VCaP (cell line): ENCODE data around the gene GLRA1.

Source experiments
- H3K27ac ChIP-seq: fragments of 450-650 bp; 2 replicates; pipeline ENCODE4 v1.5.1; 2017
- TF ChIP-seq, protein P1 (sequence below): fragments of 450-650 bp; conservative IDR thresholded peaks from 2 replicates; pipeline ENCODE4 v1.5.1; 2017; ENCODE audit warnings: mild to moderate bottlenecking, moderate library complexity

Gene GLRA1

DNA sequence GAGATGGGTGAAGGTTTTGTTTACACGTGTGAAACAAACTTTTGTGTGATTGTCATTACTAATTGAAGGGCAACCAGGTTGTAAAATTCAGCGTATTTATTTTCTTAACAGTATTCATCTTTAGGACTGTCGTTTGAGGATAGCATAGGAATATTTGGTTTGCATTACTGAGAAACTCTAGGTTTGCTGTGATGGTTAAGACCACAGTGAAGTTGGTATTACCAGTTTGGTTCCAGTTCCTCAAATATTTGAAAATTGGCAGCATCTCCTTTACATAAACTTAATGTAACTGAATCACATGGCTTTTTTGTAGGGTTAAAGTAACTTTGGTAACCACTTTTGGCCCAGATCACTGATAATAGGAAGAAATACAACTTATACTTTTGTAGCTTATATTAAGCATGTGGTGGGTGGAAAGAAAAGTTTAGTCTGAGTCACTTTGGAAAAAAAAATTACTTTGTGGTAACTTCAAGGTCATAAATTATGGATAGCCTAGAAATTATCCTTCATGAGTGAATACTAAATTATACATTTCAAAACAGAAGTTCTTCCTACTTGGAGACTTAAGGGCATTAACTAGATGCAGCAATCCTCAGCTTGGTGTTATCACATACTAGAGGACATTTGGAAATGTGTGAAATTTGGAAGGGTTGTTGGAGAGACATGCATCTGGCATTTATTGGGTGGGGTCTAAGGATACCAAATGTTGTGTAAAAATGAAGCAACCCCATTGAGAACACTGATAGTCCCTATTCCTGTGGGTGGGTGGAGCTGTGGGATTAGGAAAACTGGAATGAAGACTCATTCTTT lies 119.0 kb downstream of the GLRA1 start:
- TF ChIP-seq, protein P1, sequence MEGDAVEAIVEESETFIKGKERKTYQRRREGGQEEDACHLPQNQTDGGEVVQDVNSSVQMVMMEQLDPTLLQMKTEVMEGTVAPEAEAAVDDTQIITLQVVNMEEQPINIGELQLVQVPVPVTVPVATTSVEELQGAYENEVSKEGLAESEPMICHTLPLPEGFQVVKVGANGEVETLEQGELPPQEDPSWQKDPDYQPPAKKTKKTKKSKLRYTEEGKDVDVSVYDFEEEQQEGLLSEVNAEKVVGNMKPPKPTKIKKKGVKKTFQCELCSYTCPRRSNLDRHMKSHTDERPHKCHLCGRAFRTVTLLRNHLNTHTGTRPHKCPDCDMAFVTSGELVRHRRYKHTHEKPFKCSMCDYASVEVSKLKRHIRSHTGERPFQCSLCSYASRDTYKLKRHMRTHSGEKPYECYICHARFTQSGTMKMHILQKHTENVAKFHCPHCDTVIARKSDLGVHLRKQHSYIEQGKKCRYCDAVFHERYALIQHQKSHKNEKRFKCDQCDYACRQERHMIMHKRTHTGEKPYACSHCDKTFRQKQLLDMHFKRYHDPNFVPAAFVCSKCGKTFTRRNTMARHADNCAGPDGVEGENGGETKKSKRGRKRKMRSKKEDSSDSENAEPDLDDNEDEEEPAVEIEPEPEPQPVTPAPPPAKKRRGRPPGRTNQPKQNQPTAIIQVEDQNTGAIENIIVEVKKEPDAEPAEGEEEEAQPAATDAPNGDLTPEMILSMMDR, result no peak
- no peak overlapping the region for H3K27ac ChIP-seq

- TF ChIP-seq, protein P1, result no peak
- H3K27ac ChIP-seq, result no peak overlapping the region
These were observed 124.1 kb downstream of the GLRA1 start for GRCh38 chr5:151800532-151800931.

DNA sequence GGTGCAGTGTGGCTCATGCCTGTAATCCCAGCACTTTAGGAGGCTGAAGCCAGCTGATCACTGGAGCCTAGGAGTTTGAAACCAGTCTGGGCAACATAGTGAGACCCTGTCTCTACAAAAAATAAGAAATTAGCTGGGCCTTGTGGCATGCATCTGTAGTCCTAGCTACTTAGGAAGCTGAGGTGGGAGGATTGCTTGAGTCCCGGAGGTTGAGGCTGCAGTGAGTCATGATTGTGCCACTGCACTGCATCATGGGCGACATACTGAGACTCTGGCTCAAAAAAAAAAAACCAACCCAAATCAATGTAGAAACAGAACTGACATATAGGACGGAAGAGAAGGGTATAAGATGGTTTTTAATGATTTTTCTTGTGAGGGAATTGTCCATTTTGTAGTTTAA lies 125.2 kb downstream of the GLRA1 start:
- H3K27ac ChIP-seq, result no peak overlapping the region
- TF ChIP-seq, protein P1, result no peak

DNA sequence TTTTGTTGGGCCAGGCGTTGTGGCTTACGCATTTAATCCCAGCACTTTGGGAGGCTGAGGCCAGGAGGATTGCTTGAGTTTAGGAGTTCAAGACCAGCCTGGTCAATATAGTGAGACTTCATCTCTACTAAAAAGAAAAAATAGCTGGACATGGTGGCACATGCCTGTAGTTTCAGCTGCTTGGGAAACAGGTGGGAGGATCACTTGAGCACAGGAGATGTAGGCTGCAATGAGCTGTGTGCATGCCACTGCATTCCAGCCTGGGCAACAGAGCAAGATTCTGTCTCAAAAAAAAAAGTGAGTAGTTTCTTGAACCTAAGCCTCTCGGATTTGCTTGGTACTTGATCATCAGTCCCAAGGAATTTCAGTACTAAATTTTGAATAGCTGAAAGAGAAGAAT lies 126.0 kb downstream of the GLRA1 start:
- H3K27ac ChIP-seq, result no peak overlapping the region

DNA sequence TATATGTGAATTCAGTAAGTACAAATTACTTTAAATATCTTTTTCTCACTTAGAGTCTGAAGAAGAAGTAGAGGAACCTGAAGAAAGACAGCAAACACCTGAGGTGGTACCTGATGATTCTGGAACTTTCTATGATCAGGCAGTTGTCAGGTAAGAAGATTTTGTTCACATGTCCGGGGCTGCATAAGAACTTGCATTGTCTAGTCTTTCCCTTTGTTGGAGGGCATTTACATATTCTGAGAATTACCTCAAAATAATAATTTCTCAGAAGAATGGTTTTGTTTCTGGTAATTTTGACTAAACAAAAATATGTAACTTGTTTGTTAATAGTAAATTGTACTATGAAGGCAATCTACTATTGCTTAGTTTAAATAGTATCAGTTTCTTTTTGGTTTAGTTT lies 129.2 kb downstream of the GLRA1 start:
- no peak overlapping the region for H3K27ac ChIP-seq
- TF ChIP-seq, protein P1, result no peak

More for the DNA sequence above, 126.0 kb downstream of the GLRA1 start:
- TF ChIP-seq, protein P1, result no peak

DNA sequence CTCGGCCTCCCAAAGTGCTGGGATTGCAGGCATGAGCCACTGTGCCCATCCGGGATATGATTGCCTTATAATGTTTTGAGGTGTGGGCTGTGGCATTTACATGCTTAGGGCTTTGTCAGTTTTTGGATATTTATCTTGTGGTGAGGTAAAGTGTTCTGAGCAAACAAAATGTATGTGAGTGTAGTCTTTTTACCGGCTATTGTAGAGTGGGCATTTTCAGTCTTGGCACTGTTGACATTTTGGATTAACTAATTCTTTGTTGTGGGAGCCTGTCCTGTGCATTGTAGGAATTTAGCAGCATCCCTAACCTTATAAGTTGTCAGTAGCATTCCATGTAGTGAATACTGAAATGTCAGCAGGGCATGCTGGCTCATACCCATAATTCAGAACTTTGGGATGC lies 131.3 kb downstream of the GLRA1 start:
- TF ChIP-seq, protein P1, result no peak

GRCh38 chr5:151787817-151788216 lies 136.8 kb downstream of the GLRA1 start:
- no peak overlapping the region for H3K27ac ChIP-seq
- TF ChIP-seq, protein P1, result no peak

More for the DNA sequence above, 131.3 kb downstream of the GLRA1 start:
- H3K27ac ChIP-seq, result no peak overlapping the region
